NT2/D1 (cell line): ENCODE results near the gene TMTC4.

Experiments used
- YY1 ChIP-seq: IDR thresholded peaks from 2 replicates; pipeline ENCODE4 v1.6.1; 2011; ENCODE audit not compliant: insufficient read length, insufficient read depth
- ZNF274 ChIP-seq: IDR thresholded peaks from 2 replicates; pipeline ENCODE4 v1.6.1; 2011; ENCODE audit warnings: mild to moderate bottlenecking, low read depth, low read length

DNA sequence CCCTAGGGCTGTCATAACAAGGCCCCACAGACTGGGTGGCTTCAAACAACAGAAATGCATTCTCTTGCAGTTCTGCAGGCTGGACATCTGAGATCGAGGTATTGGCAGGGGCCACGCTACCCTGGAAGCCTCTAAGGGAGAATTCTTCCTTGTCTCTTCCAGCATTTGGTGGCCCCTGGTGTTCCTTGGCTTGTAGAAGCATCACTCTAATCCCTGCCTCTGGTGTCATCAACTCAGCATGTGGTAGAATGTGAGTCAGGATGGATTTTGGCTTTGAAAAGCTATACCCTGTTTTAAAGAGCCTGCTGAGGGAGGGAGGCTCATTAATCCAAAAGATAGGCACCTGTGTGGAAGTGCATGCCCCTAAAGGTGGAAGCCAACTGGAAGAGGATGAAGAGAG is 78.1 kb downstream of the TMTC4 start:
- TF ChIP-seq YY1 (no peak), ZNF274 (no peak)
